NCI-H2081 treated with DMSO at 0.1 percent for 48 hours (cell line): Measurements from ENCODE around the gene TBR1.

Experiments used
- DNase-seq: peaks from one replicate; lab custom pipeline; 2025; lab: John Stamatoyannopoulos, UW

TBR1 gene

DNA sequence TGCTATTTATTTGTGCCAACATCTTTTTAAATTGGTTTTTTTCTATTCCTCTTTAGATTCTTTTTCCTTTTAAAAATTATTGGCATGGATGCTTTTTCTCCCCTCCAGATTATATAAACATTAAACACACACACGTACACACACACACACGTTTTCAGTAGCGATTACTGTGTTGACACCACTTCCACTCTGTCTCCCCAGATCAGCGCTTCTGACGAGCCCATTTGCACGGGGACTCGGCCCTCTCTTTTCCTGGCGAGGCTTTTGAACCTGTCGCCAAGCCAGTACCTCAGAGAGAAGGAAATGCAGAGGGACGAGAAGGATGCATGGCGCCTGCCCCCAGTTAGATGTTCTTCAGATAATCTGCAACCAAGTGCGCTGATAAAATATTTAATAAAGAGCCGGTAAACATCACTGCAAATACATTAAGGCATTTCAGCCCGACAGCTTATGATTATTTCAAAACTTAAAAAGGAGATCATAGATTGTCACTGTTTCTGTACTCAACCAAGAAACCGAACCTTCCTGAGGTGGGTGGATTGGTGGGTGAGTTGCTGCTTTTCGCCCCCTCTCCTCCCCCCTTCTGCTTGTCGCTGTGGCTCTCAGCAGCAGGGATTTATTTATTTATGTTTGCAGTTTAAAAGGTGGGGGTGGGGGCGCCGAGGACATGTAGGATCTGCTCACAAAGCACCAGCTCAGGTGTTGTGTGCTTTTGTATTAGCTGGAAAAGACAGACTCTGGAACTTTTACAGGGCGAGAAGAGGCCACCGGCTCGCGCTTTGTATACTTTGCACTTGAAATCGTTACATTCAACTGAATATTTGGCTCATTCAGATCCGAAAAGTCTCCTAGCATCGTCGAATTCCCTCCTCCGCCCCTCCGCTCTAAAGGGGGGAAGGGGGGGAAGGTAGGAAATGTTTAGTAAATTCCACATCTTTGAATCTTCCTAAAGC lies 787 bp upstream of the TBR1 start:
- DNase-seq = no peak

DNA sequence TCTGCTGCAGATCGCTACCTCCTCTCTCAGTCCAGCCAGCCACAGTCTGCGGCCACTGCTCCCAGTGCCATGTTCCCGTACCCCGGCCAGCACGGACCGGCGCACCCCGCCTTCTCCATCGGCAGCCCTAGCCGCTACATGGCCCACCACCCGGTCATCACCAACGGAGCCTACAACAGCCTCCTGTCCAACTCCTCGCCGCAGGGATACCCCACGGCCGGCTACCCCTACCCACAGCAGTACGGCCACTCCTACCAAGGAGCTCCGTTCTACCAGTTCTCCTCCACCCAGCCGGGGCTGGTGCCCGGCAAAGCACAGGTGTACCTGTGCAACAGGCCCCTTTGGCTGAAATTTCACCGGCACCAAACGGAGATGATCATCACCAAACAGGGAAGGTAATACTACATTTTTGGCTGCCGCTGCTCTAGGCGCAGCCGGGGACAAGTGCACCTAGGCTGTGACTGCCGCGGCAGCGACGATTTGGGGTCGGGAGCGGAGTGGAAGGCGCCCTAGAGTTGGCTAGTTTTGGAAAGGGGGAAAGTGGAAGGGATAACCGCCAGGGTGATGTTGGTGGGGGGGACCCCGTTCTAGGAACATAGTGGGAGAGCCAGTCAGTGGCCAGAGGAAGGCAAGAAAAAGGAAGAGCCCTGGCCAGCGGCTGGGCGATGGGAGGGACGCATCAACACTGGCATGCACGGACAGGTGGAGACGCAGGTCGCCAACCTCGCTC lies 776 bp downstream of the TBR1 start:
- no peak for DNase-seq

DNA sequence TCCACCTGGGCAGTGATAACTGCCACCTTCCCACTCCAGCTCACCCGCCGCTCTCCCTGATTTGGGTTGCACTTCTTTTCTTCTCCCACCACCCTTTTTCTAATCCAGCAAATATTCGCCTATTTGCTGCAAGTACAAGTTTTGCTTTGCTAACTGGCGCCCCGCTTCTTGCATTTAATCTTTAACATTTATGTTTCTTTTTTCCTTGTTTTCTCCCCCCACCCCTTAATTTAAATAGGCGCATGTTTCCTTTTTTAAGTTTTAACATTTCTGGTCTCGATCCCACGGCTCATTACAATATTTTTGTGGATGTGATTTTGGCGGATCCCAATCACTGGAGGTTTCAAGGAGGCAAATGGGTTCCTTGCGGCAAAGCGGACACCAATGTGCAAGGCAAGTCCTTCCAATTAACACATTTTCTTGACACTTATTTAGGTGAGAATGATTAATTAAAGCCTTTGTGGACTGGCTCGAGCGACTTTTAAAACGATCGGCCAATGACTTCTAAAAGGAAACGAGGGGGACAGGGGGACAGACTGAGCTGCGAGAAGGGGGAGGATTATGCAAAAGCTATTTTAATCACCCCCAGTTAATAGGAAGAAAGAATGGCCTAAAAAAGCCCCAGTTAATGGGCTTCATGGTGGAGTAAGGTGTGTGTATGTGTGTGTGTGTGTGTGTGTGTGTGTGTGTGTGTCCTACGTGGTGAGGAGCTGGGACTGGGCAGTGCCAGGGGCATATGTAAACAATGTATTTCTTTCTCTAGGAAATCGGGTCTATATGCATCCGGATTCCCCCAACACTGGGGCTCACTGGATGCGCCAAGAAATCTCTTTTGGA lies 1.6 kb downstream of the TBR1 start:
- no peak for DNase-seq

GRCh38 chr2:161418275-161418714 lies 2.2 kb downstream of the TBR1 start:
- no peak for DNase-seq

GRCh38 chr2:161418715-161419637 lies 2.9 kb downstream of the TBR1 start:
- DNase-seq = no peak

GRCh38 chr2:161419638-161420190 lies 3.6 kb downstream of the TBR1 start:
- no peak for DNase-seq

DNA sequence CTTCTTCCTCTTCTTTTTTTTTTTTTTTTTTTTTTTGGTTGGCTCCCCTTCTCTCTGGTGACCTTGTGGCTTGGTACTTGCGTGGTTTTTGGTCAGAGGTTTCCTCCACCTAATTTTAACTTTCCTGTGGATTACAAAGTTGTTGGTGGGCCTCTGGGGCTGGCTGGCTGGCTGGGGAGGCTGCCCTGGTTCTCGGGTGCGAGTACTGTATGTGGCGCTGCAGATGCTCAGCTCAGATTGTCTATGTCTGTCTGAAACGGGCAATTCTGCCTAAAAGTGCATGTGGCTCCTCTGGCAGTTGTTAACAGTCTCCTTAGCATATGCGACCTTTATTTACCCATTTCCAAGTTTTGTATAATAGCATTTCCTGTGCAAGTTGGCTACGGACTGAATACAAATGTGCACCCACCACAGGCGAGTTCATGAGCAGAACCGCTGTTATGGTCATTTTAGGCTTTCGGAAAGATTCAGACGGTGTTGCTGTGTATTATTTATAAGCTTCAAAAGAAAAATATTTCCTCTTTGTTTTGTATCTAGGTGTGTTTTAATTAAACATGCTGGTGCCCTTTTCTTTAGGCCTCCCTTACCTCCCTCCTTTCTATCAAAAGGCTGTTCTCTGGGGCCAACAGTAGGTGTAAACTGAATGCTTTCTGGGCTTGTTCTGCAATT lies 4.4 kb downstream of the TBR1 start:
- DNase-seq = no peak

DNA sequence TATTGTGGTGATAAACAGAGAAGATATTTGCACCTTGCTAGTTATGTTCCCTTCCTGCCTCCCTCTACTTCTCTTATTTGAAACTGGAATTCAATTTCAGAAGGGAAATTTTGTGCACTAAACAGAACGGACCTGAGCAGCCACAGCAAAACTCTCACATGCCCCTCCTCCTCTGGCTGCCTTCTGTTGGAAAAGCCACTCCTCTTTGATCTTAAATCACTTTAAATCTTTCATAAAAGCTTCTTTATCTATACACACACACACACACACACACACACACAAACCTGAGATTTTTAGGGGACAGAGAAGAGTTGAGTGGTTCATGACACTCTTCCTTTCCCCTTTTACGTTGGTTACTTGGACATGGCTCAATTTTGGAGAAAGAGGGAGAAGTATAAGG lies 5.6 kb downstream of the TBR1 start:
- DNase-seq = no peak

DNA sequence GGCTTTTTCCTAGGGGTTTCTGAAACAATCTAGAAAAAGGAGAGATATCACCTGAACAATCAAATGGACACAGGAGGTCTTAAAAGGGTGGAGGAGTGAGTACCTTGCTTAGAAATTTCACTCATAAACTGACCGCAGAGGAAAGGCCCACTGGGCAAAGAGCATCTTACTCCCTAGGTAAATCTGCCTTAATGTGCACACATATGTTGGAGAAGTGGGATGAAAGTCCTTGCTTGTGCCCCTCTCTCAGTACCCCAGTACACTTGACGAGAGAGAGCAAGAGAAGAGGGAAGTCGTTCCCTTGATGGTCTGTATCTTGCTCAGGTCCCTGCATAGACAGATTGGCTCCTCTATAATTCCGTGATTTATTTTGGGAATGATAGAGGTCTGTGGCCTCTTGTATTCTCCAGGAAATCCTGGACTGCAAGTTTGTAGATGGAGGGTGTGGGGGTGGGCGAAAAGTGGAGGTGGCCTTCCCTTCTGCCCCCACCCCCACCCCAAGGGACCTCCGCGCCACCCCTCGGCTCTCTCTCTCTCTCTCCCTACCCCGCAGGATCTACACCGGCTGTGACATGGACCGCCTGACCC lies 6.8 kb downstream of the TBR1 start:
- DNase-seq = no peak

DNA sequence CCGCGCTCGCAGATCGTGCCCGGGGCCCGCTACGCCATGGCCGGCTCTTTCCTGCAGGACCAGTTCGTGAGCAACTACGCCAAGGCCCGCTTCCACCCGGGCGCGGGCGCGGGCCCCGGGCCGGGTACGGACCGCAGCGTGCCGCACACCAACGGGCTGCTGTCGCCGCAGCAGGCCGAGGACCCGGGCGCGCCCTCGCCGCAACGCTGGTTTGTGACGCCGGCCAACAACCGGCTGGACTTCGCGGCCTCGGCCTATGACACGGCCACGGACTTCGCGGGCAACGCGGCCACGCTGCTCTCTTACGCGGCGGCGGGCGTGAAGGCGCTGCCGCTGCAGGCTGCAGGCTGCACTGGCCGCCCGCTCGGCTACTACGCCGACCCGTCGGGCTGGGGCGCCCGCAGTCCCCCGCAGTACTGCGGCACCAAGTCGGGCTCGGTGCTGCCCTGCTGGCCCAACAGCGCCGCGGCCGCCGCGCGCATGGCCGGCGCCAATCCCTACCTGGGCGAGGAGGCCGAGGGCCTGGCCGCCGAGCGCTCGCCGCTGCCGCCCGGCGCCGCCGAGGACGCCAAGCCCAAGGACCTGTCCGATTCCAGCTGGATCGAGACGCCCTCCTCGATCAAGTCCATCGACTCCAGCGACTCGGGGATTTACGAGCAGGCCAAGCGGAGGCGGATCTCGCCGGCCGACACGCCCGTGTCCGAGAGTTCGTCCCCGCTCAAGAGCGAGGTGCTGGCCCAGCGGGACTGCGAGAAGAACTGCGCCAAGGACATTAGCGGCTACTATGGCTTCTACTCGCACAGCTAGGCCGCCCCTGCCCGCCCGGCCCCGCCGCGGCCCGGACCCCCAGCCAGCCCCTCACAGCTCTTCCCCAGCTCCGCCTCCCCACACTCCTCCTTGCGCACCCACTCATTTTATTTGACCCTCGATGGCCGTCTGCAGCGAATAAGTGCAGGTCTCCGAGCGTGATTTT lies 7.6 kb downstream of the TBR1 start:
- DNase-seq = no peak

DNA sequence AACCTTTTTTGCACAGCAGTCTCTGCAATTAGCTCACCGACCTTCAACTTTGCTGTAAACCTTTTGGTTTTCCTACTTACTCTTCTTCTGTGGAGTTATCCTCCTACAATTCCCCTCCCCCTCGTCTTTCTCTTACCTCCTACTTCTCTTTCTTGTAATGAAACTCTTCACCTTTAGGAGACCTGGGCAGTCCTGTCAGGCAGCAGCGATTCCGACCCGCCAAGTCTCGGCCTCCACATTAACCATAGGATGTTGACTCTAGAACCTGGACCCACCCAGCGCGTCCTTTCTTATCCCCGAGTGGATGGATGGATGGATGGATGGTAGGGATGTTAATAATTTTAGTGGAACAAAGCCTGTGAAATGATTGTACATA lies 8.3 kb downstream of the TBR1 start:
- DNase-seq = no peak

DNA sequence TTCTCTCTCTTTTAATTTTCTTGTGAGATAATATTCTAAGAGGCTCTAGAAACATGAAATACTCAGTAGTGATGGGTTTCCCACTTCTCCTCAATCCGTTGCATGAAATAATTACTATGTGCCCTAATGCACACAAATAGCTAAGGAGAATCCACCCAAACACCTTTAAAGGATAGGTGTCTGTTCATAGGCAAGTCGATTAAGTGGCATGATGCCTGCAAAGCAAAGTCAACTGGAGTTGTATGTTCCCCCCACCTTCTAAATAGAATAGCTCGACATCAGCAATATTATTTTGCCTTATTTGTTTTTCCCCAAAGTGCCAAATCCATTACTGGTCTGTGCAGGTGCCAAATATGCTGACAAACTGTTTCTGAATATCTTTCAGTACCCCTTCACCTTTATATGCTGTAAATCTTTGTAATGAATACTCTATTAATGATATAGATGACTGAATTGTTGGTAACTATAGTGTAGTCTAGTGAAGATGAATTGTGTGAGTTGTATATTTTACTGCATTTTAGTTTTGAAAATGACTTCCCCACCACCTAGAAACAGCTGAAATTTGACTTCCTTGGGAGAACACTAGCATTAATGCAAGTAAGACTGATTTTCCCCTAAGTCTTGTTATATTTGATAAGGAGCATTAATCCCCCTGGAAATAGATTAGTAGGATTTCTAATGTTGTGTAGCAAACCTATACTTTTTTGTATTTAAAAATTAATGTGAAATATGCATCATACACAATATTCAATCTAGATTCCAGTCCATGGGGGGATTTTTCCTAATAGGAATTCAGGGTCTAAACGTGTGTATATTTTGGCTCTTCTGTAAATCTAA lies 9.0 kb downstream of the TBR1 start:
- no peak for DNase-seq

- DNase-seq = no peak
Measured at GRCh38 chr2:161425728-161426454, 9.8 kb downstream of the TBR1 start.

GRCh38 chr2:161426455-161426921 lies 10.4 kb downstream of the TBR1 start:
- DNase-seq = no peak

- no peak for DNase-seq
Measured at GRCh38 chr2:161426922-161427663, 11.0 kb downstream of the TBR1 start.
